Effector memory CD4-positive, alpha-beta T cell (primary cell): ENCODE data around the gene RNU1-2.
"Not testable (repeated sequence)": the region's sequence is repeated elsewhere in the genome, so short reads cannot be mapped to it uniquely, and the experiment has no call there.

Source experiments
- DNase-seq, 3 donors: peaks; one replicate each; pipeline ENCODE4 v3.0.0-alpha.2; 2020
- H3K27ac ChIP-seq: 2 replicates; pipeline ENCODE4 v1.7.0; 2013; ENCODE audit warnings: mild to moderate bottlenecking, low read length, moderate library complexity; ENCODE audit not compliant: insufficient read depth, poor library complexity, severe bottlenecking
- H3K27me3 ChIP-seq: replicated peaks from 2 replicates; pipeline ENCODE4 v1.7.0; 2013; ENCODE audit warnings: mild to moderate bottlenecking, low read length; ENCODE audit not compliant: insufficient read depth, control insufficient read depth, poor library complexity, severe bottlenecking
- H3K36me3 ChIP-seq: 2 replicates; pipeline ENCODE4 v1.7.0; 2013; ENCODE audit warnings: mild to moderate bottlenecking, low read length, moderate library complexity; ENCODE audit not compliant: control insufficient read depth, insufficient read depth
- H3K4me1 ChIP-seq: 2 replicates; pipeline ENCODE4 v1.7.0; 2013; ENCODE audit warnings: low read length, mild to moderate bottlenecking; ENCODE audit not compliant: control insufficient read depth, insufficient read depth, poor library complexity, severe bottlenecking
- H3K4me3 ChIP-seq: 2 replicates; pipeline ENCODE4 v1.7.0; 2013; ENCODE audit warnings: low read length, low read depth, mild to moderate bottlenecking; ENCODE audit not compliant: insufficient read depth, poor library complexity, severe bottlenecking
- H3K9me3 ChIP-seq: 2 replicates; pipeline ENCODE4 v1.7.0; 2013; ENCODE audit warnings: mild to moderate bottlenecking, low read length, moderate library complexity; ENCODE audit not compliant: control insufficient read depth

RNU1-2 gene

GRCh38 chr1:16926491-16927073 lies 30.8 kb downstream of the RNU1-2 start:
- Histone ChIP-seq H3K4me1 (peaks cover 10% of the 10 kb centered on the region), H3K27ac (no peak overlapping the region), H3K4me3 (no peak overlapping the region), H3K9me3 (no peaks in the 10 kb centered on the region), H3K27me3 (no peaks in the 10 kb centered on the region), H3K36me3 (no peaks in the 10 kb centered on the region)
- no peak for DNase-seq

DNA sequence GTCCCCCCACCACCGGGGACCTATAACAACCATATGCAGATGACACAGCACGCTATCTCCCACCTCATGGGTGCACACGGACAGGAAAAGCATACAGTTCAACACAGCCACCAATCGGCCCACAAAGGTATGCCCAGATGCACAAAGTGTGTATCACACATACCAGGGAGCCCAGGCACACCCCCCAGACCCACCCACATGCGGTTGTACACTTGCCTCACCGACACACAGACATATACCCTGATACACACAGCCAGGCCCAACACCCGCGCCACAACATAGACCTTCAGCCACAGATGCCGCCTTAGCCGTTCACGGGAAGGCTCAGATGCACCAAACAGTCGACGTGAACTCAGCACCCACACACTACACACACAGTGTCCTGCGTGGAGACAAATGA lies 31.5 kb downstream of the RNU1-2 start:
- H3K27ac ChIP-seq, result no peak overlapping the region
- H3K27me3 ChIP-seq, result no peaks in the 10 kb centered on the region
- H3K4me3 ChIP-seq, result no peak overlapping the region
- DNase-seq, result no peak
- no peaks in the 10 kb centered on the region for H3K9me3 ChIP-seq
- H3K36me3 ChIP-seq, result no peaks in the 10 kb centered on the region
- peaks cover 3% of the 10 kb centered on the region for H3K4me1 ChIP-seq

- no peak for DNase-seq
- H3K4me3 ChIP-seq, result no peak overlapping the region
- H3K9me3 ChIP-seq, result no peaks in the 10 kb centered on the region
- H3K27me3 ChIP-seq, result no peaks in the 10 kb centered on the region
- H3K4me1 ChIP-seq, result no peaks in the 10 kb centered on the region
- no peaks in the 10 kb centered on the region for H3K36me3 ChIP-seq
- H3K27ac ChIP-seq, result no peak overlapping the region
Measured at GRCh38 chr1:16927711-16928485, 32.1 kb downstream of the RNU1-2 start.

DNA sequence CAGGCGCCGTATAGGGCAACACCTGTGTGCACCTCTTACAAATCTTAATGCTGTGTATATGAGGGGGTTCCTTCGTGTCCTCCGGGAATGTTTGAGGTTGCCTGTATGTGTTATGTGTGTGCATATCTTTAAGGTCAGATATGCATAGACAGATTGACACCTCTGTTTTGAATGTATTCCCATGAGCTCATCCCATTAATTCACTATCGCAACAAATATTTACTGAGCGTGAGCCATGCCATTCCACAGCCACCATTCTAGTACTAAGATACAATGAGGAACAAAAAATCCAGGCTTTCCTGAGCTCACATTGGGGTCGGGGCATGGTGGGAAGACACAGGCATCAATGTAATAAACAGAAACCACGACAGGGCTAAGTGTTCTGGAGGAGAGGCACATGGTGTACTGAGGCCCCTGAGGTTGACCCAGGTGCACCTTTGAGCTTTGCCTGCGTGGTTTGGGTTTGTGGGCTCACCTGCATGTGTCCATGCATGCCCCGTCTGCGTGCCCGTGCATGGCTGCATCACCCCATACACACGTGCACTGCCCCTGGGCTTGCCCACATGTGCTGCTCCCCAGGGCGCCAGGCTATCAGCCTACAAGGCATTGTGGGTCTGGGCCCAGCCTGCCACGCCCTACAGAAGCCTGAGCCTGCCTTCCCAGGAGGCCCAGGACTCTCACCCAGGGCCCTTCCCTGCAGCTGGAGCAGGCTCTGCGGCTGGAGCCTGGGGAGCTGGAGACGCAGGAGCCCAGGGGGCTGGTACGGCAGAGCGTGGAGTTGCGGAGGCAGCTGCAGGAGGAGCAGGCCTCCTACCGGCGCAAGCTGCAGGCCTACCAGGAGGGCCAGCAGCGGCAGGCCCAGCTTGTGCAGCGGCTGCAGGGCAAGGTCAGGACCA lies 33.6 kb downstream of the RNU1-2 start:
- not testable (repeated sequence) for H3K27me3 ChIP-seq, H3K4me1 ChIP-seq, H3K27ac ChIP-seq, H3K4me3 ChIP-seq, DNase-seq, H3K36me3 ChIP-seq, H3K9me3 ChIP-seq

GRCh38 chr1:16931206-16931934 lies 35.6 kb downstream of the RNU1-2 start:
- H3K27me3 ChIP-seq, H3K4me3 ChIP-seq, H3K4me1 ChIP-seq, DNase-seq, H3K9me3 ChIP-seq, H3K36me3 ChIP-seq, H3K27ac ChIP-seq: not testable (repeated sequence)

- H3K27me3 ChIP-seq, H3K27ac ChIP-seq, H3K4me3 ChIP-seq, DNase-seq, H3K9me3 ChIP-seq, H3K4me1 ChIP-seq: not testable (repeated sequence)
- peaks cover 19% of the 10 kb centered on the region for H3K36me3 ChIP-seq
Measured at GRCh38 chr1:16933945-16934344, 38.2 kb downstream of the RNU1-2 start.

DNA sequence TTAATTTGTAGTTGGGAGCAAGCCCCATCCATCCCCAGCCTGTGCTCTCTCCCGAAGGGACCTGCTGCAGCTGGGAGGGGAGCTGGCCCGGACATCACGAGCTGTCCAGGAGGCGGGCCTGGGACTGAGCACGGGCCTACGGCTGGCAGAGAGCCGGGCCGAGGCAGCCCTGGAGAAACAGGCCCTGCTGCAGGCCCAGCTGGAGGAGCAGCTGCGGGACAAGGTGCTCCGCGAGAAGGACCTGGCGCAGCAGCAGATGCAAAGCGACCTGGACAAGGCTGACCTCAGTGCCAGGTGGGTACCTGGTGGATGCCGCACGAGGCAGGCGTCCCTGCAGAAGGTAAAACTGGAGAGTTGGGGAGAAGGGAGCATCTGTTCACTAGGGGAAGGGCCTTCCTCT lies 40.8 kb downstream of the RNU1-2 start:
- H3K4me3 ChIP-seq, H3K27me3 ChIP-seq, DNase-seq, H3K27ac ChIP-seq, H3K4me1 ChIP-seq, H3K9me3 ChIP-seq: not testable (repeated sequence)
- H3K36me3 ChIP-seq, result peaks cover 35% of the 10 kb centered on the region

GRCh38 chr1:16938351-16939321 lies 42.9 kb downstream of the RNU1-2 start:
- H3K27me3 ChIP-seq, result no peaks in the 10 kb centered on the region
- H3K36me3 ChIP-seq, result peaks cover 40% of the 10 kb centered on the region
- H3K4me3 ChIP-seq, result no peak overlapping the region
- no peaks in the 10 kb centered on the region for H3K4me1 ChIP-seq
- DNase-seq, result no peak
- no peaks in the 10 kb centered on the region for H3K9me3 ChIP-seq
- H3K27ac ChIP-seq, result no peak overlapping the region
